Activated CD8-positive, alpha-beta memory T cell treated with anti-CD3 and anti-CD28 coated beads, Interleukin-2, amount 50 U/mL, for 1 hour (primary cell): ENCODE results near the gene CHD9NB.

Source experiments
- DNase-seq: peaks from one replicate; pipeline ENCODE4 v3.0.0-alpha.2; 2020; ENCODE audit errors: extremely low read depth

The CHD9NB gene

DNA sequence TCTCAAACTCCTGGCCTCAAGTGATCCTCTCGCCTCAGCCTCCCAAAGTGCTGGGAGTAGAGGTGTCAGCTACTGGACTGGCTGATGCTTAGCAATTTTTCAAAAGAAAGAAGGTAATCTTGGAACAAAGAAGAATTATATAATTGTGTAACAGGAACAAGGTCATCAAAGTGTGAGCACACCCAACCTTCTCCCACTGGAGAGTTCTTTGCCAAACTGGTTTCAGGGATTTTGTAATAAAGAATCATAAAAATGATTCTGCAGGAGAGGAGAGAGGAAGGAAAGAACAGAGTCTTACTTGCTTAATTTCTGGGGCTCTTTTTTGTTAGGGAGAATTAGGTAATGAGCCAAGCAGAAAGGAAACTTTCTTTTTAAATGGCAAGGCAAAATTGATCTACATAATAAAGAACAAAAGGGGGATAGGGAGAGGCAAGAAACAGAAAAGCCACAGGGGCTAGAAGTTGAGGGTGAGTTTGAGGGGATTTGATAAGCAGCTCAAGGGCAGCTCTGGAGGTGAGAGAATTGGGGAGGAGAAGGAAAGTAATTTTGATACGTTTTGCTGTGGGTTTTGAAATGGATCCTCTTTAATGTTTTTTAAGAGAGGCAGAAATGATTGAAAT, 21.3 kb downstream of the CHD9NB start:
- DNase-seq, result no peak

DNA sequence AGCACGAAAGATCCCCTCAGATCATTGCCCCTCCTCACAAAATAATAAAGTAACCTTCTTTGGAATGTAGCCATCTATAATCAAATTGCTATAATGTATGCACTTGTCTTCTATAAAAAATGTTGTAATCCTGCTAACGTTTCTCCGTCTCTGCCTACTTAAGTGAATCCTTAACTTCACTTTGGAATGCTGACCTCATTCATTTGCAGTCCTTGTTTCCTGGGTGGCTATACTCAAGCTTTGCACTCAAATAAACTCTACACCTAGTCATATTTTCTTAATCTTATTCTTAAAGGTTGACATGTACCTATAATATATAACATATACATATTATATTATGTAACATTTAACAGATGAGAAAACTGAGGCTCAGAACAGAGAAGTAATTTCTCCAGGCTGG, 22.7 kb downstream of the CHD9NB start:
- no peak for DNase-seq

DNA sequence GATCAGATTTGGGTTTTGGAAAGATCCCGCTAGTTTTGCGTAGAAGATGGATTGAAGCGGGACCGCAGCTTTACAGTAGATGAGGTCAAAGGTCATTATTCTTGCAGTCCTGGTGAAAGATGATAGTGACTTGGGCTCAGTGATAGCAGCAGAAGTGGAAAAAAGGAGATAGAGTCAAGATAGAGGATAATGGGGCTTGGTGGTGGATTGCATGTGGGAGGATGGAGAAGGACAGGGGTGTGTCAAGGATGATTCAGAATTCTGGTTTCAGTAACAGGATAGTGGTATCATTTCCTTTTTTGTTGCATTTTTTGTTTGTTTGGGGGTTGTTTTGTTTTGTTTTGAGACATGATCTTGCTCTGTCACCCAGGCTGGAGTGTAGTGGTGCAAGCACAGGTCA, 28.7 kb downstream of the CHD9NB start:
- DNase-seq, result no peak

DNA sequence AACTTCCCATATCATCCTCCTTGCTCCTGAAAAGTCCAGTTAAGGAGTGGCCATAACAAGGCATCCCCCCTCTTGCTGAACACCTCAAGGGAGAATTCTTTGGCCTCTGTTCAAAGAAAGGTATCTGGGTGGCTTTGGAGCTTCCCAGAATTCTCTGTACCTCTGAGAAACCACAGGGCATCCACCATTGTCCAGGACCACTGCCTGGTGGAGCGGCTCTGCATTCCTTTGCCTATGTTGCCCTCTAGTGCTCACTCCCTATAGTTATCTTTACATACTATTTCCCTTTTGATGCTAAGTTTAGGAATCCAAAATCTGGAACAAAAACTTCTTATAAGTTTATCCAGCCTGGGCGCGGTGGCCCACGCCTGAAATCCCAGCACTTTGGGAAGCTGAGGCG, 30.3 kb downstream of the CHD9NB start:
- DNase-seq, result no peak

DNA sequence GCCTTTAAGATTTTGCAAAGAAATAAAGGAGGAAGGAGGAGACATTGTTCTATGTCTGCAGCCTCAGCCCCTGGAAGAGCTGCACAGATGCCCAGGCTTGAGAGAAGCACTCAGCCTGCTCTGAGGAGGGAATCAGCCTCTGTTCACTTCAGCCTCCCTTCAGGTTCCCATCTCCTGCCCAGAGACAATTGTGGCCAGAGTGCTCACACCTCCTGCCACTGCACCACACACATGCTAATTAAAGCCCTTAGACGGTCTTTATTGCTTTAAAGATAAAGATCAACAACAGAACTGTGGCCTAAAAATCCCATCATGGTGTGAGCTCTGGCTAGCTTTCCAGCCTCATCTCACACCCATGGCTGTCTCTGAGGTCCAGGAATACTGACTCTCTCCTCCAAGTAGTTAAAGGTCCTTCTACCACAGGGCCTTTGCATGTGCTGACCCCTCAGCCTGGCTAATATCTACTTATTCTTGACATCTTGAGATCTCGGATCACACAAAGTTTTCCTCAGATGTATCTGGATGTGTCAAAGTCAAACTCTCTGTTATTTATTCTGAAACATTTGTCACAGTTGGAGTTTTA, 33.8 kb downstream of the CHD9NB start:
- no peak for DNase-seq

DNA sequence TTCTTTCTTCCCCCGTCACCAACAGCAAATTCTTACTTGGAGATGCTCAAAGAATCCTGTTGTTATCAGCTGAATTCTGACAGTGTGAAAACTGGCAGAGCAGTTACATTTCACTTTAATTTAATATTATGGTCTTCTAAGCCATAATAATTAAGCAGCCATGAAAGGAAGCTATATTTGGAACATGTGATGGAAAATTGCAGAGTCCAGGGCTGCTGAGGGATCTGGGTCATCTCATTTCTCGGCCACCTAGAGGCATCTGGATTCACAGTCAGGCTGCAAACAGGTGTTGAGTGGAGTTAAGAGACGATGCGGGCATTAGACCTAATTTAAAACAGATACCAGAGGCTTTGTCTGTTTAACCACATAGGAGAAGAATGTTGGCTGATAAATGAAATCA, 38.4 kb downstream of the CHD9NB start:
- no peak for DNase-seq

DNA sequence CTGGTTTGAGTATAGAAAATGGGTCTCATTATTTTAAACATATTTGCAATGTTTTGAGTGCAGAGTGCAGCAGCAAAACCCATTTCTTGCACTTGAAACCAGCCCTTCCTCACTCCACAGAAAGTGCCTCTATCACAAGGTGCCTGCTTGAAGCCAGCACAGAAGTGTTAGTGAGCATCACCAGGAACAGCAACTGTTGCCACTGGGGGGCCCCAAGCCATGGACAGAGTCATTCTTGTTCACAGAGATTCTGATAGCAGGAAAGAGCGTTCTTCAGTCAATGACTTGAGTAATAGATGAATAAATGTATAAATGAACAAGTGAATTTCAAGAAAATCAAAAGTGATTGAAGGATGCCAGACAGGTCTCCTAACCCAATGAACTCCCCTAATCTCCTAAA, 45.6 kb downstream of the CHD9NB start:
- no peak for DNase-seq

DNA sequence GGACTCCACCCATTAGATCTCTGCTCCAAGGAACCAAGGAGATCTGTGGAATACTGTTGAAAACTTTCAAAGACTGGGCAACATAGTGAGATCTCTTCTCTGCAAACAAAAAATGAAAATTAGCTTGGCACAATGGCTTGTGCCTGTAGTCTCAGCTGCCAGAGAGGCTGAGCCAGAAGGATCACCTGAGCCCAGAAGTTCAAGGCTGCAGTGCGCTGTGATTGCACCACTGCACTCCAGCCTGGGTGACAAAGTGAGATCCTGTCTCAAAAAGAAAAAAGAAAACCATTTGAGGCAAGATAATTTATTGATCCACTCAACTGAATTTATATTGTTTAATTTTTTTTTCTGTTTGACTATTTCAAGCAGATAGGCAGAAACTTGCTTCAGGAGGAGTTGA, 54.8 kb downstream of the CHD9NB start:
- DNase-seq, result no peak

DNA sequence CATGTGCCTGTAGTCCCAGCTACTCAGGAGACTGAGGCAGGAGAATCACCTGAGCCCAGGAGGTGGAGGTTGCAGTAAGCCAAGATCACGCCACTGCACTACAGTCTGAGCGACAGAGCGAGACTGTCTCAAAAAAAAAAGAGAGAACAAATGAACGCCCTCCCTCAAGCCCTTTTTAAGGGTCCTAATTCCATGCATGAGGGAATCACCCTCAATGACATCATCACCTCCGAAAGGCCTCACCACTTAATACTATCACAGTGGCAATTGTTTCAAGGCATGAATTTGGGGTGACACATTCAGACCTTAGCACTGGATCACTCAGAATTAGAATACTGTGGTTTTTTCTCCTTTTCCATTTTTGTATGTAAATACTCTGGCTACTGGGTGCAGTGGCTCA, 57.8 kb downstream of the CHD9NB start:
- DNase-seq, result no peak

DNA sequence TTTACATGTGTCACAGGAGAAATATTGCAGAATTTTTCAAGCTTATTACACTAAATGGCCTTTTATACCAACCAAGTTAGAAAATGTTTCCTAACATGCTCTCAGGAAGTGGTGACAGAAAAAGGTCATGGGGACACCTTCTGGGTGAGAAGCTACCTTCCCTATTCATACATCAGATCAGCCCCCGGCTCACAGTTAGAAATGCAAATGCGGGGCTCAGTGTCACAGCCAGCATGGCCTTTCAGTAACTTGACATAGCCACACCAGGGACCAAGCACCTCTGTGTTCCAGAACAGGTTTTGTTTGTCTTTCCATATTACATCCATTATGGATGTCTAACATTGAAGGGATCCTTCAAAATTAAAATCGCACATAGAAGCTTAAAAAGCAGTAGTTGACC, 59.5 kb downstream of the CHD9NB start:
- DNase-seq, result no peak

DNA sequence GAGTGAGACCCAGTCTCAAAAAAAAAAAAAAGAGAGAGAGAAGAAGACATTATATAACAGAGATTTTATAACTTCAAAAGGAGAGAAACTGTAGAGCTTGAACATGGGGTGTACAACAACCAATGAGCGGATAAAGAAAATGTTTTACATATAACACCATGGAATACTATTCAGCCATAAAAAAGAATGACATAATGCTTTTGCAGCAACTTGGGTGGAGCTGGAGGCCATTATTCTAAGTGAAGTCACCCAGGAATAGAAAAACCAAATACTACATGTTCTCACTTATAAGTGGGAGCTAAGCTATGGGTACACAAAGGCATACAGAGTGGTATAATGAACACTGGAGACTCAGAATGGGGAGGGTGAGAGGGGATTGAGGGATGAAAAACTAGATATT, 61.1 kb downstream of the CHD9NB start:
- DNase-seq, result no peak
